ENCODE measurements around the gene FARP1. TPM values are rescaled to one million over a fixed set of nuclear protein-coding genes. Genes with fewer than 3 reads are reported as not detected.

The FARP1 gene
- total RNA-seq, 4 donors from 2014 or later: 1.5 to 10.3 (median 6.4) TPM

DNA sequence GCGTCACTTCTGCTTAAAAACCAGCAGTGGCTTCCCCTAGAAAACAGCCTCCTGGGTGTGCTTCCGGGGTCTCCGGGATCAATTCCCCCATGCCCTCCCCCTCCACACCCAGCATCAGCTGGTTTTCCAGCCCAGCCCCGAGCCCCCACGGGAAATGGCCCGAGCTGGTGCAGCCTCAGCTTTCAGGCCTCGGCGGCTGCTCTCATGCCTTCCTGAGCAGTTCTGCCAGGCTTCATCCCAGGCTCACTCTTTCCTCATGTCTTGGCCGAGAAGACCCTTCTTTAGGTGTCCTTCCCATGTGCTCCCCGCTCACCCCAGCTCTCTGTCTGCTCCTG is 137.2 kb downstream of the FARP1 start:
- Histone ChIP-seq H3K4me3 (peak overlapping the region in 1 of 4 donors; percentile 13), H3K4me1 (peaks cover 0 to 10% (median 0%) of the 10 kb centered on the region in 3 donors), H3K27ac (no peak overlapping the region), H3K36me3 (no peaks in the 10 kb centered on the region), H3K27me3 (no peaks in the 10 kb centered on the region), H3K9me3 (no peaks in the 10 kb centered on the region)
- TF ChIP-seq POLR2A (IDR thresholded peaks at IDR 0.05): no peak
- no peak for TF ChIP-seq CTCF (IDR thresholded peaks at IDR 0.05)
- DNase-seq: no peak
- 27 to 57% methylated on average over 5 to 7 of the region's 10 CpGs for WGBS, 2 donors
- intact Hi-C loops (cut with DNase I): no loop called here

GRCh38 chr13:98284679-98285078 is 141.8 kb downstream of the FARP1 start:
- no peaks in the 10 kb centered on the region for H3K27me3 ChIP-seq
- 64 to 77% methylated on average over 4 of the region's 4 CpGs for WGBS, 2 donors
- TF ChIP-seq POLR2A (IDR thresholded peaks at IDR 0.05): no peak
- no peak for TF ChIP-seq CTCF (IDR thresholded peaks at IDR 0.05)
- H3K4me1 ChIP-seq: peaks cover 0 to 6% (median 0%) of the 10 kb centered on the region in 3 donors
- H3K4me3 ChIP-seq: no peak overlapping the region
- intact Hi-C loops (cut with DNase I): no loop called here
- H3K27ac ChIP-seq: no peak overlapping the region
- no peaks in the 10 kb centered on the region for H3K9me3 ChIP-seq
- no peak for DNase-seq
- H3K36me3 ChIP-seq: no peaks in the 10 kb centered on the region

DNA sequence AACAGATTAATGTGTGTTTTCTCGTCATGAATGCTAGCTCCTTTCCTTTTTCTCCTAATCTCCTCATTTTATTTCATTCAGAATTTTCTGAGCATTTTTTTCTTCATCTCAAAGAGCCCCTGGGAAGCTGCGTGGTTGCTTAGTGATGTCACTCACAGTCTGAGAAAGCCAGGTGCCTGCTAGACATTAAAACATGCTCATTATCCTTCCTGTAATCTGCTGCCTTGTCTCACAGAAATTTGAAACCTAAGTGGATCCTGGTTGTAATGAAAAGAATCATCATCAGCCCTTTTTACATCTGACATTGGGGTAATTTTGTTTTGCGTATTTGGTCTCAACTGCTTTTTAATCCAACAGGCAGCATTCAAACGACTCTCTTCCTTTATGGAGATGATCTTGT is 142.4 kb downstream of the FARP1 start:
- Histone ChIP-seq H3K36me3 (no peaks in the 10 kb centered on the region), H3K27ac (no peak overlapping the region), H3K4me1 (no peaks in the 10 kb centered on the region), H3K4me3 (no peak overlapping the region), H3K27me3 (no peaks in the 10 kb centered on the region), H3K9me3 (no peaks in the 10 kb centered on the region)
- no peak for TF ChIP-seq CTCF (IDR thresholded peaks at IDR 0.05)
- TF ChIP-seq POLR2A (IDR thresholded peaks at IDR 0.05): no peak
- 63% methylated on average over 4 of the region's 4 CpGs for WGBS, 2 donors
- intact Hi-C loops (cut with DNase I): no loop called here
- no peak for DNase-seq

GRCh38 chr13:98285852-98286594 is 143.1 kb downstream of the FARP1 start:
- 74 to 86% methylated on average over 12 of the region's 12 CpGs for WGBS, 2 donors
- intact Hi-C loops (cut with DNase I): no loop called here
- Histone ChIP-seq H3K9me3 (no peaks in the 10 kb centered on the region), H3K36me3 (no peaks in the 10 kb centered on the region), H3K4me1 (no peaks in the 10 kb centered on the region), H3K4me3 (no peak overlapping the region), H3K27ac (no peak overlapping the region), H3K27me3 (no peaks in the 10 kb centered on the region)
- DNase-seq: no peak
- no peak for TF ChIP-seq CTCF (IDR thresholded peaks at IDR 0.05)
- no peak for TF ChIP-seq POLR2A (IDR thresholded peaks at IDR 0.05)

GRCh38 chr13:98286799-98287198 is 143.9 kb downstream of the FARP1 start:
- H3K27me3 ChIP-seq: no peaks in the 10 kb centered on the region
- WGBS, 2 donors: 69 to 87% methylated on average over 2 of the region's 2 CpGs
- DNase-seq: no peak

More at GRCh38 chr13:98286799-98287198, 143.9 kb downstream of the FARP1 start:
- intact Hi-C loops (cut with DNase I): no loop called here
- H3K9me3 ChIP-seq: no peaks in the 10 kb centered on the region
- H3K4me3 ChIP-seq: no peak overlapping the region
- no peak for TF ChIP-seq POLR2A (IDR thresholded peaks at IDR 0.05)
- no peak for TF ChIP-seq CTCF (IDR thresholded peaks at IDR 0.05)
- H3K4me1 ChIP-seq: no peaks in the 10 kb centered on the region
- no peaks in the 10 kb centered on the region for H3K36me3 ChIP-seq
- no peak overlapping the region for H3K27ac ChIP-seq
